Measurements from ENCODE around the gene PPP1R7.

DNA sequence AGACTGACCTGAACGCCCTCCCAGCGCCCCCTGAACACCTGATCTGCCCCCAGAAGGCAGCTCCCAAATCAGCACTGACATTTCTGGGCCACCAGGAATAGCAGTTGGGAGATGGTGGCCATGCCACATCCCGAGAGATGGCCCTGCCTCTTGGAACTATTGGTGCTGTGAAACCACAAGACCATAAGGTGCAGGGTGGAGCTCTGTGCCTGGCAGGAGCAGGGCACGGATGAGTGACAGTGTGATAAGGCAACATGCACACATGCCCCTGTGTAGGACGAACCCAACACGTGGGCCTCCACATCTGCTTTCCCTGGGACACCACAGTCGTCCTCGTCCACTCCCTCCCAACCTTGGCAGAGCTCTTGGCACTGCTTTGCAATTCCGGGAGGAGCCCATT is 65.2 kb downstream of the PPP1R7 start:
- TF ChIP-seq CTCF (IDR thresholded peaks at IDR 0.05; ENCODE audit: low read depth, low read length) (no peak), POLR2A (IDR thresholded peaks at IDR 0.05; ENCODE audit: extremely low read depth, insufficient read length) (no peak)

Measured in NB4 (cell line).